ENCODE measurements around the gene CACNA1B.

GRCh38 chr9:137989999-137990715, 112.6 kb downstream of the CACNA1B start:
- TF ChIP-seq CTCF (IDR thresholded peaks at IDR 0.05) = no peak
- TF ChIP-seq POLR2A (IDR thresholded peaks at IDR 0.05; ENCODE audit: low read depth) = no peak
- TF ChIP-seq POLR2AphosphoS5 (IDR thresholded peaks at IDR 0.05) = no peak

All from esophagus muscularis mucosa (tissue), 3 donors.